ENCODE measurements around the gene CCDC86.
A peak's percentile ranks its signal among the peaks of the same experiment; 100 is the strongest.

Gene CCDC86

GRCh38 chr11:60880643-60881282, 38.9 kb downstream of the CCDC86 start:
- Histone ChIP-seq H3K36me3 (ENCODE audit: control insufficient read depth, low read length) (peaks cover 15% of the 10 kb centered on the region), H3K4me2 (ENCODE audit: low read length) (no peak overlapping the region), H3K4me3 (ENCODE audit: low read length) (no peak overlapping the region), H3K27me3 (ENCODE audit: control insufficient read depth, low read length) (no peaks in the 10 kb centered on the region), H3K9me2 (replicated peaks; ENCODE audit: control insufficient read depth, low read length) (no peaks in the 10 kb centered on the region), H3K79me2 (ENCODE audit: control insufficient read depth, low read length) (no peaks in the 10 kb centered on the region), H3K27ac (ENCODE audit: low read depth, low read length) (no peak overlapping the region), H3K4me1 (ENCODE audit: control insufficient read depth, low read length) (no peaks in the 10 kb centered on the region), H4K20me1 (ENCODE audit: control insufficient read depth, insufficient read depth, low read depth, low read length) (no peaks in the 10 kb centered on the region), H3K9me3 (ENCODE audit: control insufficient read depth, insufficient read depth, low read length) (no peaks in the 10 kb centered on the region), H3F3A (ENCODE audit: control insufficient read depth, insufficient read depth) (no peaks in the 10 kb centered on the region)
- TF ChIP-seq CTCF (IDR thresholded peaks at IDR 0.05; ENCODE audit: low read depth, low read length, poor library complexity, severe bottlenecking) (no peak), EZH2phosphoT487 (IDR thresholded peaks at IDR 0.05; ENCODE audit: borderline replicate concordance, low read length) (no peak)

- H3K79me2 ChIP-seq (ENCODE audit: control insufficient read depth, low read length): no peaks in the 10 kb centered on the region
- H3K27me3 ChIP-seq (ENCODE audit: control insufficient read depth, low read length): no peaks in the 10 kb centered on the region
- no peak overlapping the region for H3K4me2 ChIP-seq (ENCODE audit: low read length)
- no peaks in the 10 kb centered on the region for H3K4me1 ChIP-seq (ENCODE audit: control insufficient read depth, low read length)
- H4K20me1 ChIP-seq (ENCODE audit: control insufficient read depth, insufficient read depth, low read depth, low read length): no peaks in the 10 kb centered on the region
- H3K27ac ChIP-seq (ENCODE audit: low read depth, low read length): no peak overlapping the region
- no peak overlapping the region for H3K4me3 ChIP-seq (ENCODE audit: low read length)
- H3F3A ChIP-seq (ENCODE audit: control insufficient read depth, insufficient read depth): no peaks in the 10 kb centered on the region
- TF ChIP-seq EZH2phosphoT487 (IDR thresholded peaks at IDR 0.05; ENCODE audit: borderline replicate concordance, low read length) (no peak), CTCF (IDR thresholded peaks at IDR 0.05; ENCODE audit: low read depth, low read length, poor library complexity, severe bottlenecking) (peak; percentile 62)
- no peaks in the 10 kb centered on the region for H3K9me2 ChIP-seq (replicated peaks; ENCODE audit: control insufficient read depth, low read length)
- H3K36me3 ChIP-seq (ENCODE audit: control insufficient read depth, low read length): peaks cover 35% of the 10 kb centered on the region
- H3K9me3 ChIP-seq (ENCODE audit: control insufficient read depth, insufficient read depth, low read length): no peaks in the 10 kb centered on the region
Measured at GRCh38 chr11:60887556-60887955, 45.6 kb downstream of the CCDC86 start.

- no peaks in the 10 kb centered on the region for H4K20me1 ChIP-seq (ENCODE audit: control insufficient read depth, insufficient read depth, low read depth, low read length)
- no peak overlapping the region for H3K4me2 ChIP-seq (ENCODE audit: low read length)
- TF ChIP-seq CTCF (IDR thresholded peaks at IDR 0.05; ENCODE audit: low read depth, low read length, poor library complexity, severe bottlenecking) (no peak), EZH2phosphoT487 (IDR thresholded peaks at IDR 0.05; ENCODE audit: borderline replicate concordance, low read length) (no peak)
- no peaks in the 10 kb centered on the region for H3K9me3 ChIP-seq (ENCODE audit: control insufficient read depth, insufficient read depth, low read length)
- H3F3A ChIP-seq (ENCODE audit: control insufficient read depth, insufficient read depth): no peaks in the 10 kb centered on the region
- no peak overlapping the region for H3K4me3 ChIP-seq (ENCODE audit: low read length)
- no peak overlapping the region for H3K27ac ChIP-seq (ENCODE audit: low read depth, low read length)
- peaks cover 58% of the 10 kb centered on the region for H3K36me3 ChIP-seq (ENCODE audit: control insufficient read depth, low read length)
- no peaks in the 10 kb centered on the region for H3K27me3 ChIP-seq (ENCODE audit: control insufficient read depth, low read length)
- no peaks in the 10 kb centered on the region for H3K9me2 ChIP-seq (replicated peaks; ENCODE audit: control insufficient read depth, low read length)
- H3K4me1 ChIP-seq (ENCODE audit: control insufficient read depth, low read length): no peaks in the 10 kb centered on the region
- H3K79me2 ChIP-seq (ENCODE audit: control insufficient read depth, low read length): peaks cover 6% of the 10 kb centered on the region; the same call in 1 of the 2 replicates
Measured at GRCh38 chr11:60889869-60890311, 48.0 kb downstream of the CCDC86 start.

All from DOHH2 (cell line).